Stromal cell of bone marrow (primary cell): Measurements from ENCODE around the gene CGNL1.

ENCODE experiments used
- DNase-seq: peaks from one replicate; pipeline ENCODE4 v3.0.0-alpha.2; 2012; ENCODE audit warnings: low read depth

CGNL1 gene

DNA sequence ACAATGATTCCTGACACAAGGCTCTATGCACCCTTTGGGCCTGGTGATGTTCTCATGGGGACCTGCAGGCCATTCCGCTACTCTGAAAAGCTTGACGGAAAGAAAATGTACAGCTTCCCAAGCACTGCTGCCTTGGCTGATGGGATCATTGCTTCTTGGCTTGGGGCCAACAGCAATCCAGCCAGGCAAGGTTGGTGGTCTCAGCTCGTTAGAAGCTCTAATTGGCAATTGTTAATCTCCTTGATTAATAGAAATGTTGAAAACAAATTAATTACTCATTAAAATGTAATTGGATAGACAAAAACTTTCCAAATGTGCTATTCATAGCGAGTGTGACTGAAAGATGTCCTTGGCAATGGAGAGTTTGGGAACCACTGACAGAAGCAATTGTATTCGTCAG, 199.1 kb downstream of the CGNL1 start:
- no peak for DNase-seq

DNA sequence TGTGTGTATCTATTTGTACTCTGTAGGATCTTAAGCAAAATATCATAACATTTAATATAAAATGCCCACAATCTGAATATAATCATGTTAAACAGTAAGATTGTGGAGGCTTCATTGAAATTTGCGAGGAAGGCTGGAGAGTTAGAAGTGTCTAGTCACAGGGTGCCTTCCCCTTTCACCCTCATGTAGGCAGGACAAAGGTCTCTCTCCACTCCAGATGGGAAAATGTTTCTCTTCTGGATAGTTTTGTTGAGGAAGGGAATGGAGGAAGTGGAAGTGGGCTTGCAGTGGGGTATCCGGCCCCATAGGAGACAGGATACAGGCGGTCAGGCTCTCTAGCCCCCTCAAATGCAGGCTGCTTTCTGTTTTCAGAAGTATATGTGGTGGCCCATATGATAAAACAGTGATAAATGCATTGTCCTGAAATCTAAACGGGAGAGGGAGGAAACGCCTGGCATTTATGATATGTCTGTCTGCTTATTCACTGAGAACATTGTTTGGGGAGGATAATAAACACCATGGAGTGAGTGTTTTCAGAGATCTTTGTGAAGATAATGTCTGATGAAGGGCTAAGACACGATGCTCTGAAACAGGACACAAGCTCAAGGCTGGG, 202.1 kb downstream of the CGNL1 start:
- DNase-seq, result no peak

- DNase-seq, result no peak
Observed at GRCh38 chr15:57580428-57580827, 204.1 kb downstream of the CGNL1 start.

DNA sequence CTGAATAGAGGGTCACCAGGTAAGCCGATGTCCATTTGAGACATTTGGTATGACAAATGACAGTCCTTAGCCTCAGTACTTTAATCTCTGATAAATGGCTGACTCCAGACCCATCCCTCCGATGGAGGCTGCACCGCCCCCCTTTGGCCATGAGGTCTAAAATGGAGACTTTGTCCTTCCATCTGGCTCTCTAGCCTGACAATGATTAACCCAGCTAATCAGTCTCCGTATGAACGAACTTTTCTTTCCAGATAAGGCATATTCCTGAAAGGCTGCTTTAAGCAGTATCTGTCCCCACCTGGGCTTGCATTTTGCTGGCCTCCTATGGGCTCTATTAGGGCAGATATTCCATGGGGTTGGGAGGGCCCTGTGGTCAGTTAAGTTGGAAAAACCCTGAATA, 204.6 kb downstream of the CGNL1 start:
- DNase-seq, result no peak

GRCh38 chr15:57582090-57582489, 205.8 kb downstream of the CGNL1 start:
- DNase-seq, result no peak

GRCh38 chr15:57583282-57583681, 207.0 kb downstream of the CGNL1 start:
- no peak for DNase-seq

DNA sequence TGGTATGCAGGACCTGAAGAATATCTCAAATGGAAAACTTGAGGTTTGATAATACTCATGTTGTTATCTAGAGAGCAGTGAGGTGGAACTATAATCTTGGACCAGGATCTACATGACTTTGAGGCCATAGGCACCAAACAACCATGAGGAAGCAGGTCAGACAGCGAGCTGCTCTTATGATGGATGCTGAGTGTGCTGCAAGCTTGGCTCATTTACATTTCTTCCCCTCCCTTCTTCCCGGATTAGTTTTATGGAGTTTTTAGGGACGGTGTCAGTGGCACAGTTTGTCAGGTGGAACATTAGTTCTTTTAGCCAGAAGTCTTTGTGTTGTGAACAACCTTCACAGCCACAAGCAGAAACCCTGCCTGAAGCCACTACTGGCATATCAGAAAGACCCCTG, 207.4 kb downstream of the CGNL1 start:
- DNase-seq, result no peak

GRCh38 chr15:57586661-57587424, 210.5 kb downstream of the CGNL1 start:
- no peak for DNase-seq

DNA sequence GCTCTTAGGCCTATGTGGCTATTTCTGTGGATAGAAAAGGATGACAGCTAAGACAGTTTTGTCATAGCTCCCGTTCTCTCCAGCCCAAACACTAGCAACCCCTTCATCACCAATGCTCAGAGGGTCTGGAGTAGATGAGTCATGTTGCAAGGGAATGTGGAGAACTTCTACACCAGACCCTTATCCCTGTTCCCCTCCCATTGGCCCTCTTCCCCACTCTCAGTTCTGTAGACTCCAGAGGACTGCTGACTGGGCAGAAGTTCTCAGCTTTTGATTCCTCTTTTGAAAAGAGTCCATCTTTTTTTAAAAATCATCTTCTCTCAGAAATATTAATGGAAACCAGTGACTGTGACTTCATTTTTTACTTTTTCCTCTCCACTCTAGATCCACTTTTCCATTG, 213.0 kb downstream of the CGNL1 start:
- DNase-seq, result no peak

DNA sequence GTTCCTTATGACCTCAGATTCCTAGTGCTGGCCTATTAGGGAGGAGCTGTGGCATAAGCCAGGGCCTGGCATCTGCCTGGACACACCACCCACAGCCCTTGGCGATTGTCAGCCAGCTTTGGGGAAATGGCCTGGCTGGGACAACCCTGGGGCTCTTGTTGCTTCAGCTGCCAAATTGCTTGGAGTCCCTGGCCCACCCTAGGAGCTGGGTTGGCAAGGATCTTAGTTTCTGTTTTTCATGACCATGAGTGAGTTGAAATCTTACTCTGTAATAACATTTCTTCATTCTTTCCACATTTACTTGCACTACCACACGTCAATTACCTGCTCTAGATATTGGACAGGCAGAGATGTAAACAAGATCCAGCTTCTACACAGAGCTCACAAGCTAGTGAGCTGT, 213.4 kb downstream of the CGNL1 start:
- no peak for DNase-seq

GRCh38 chr15:57591237-57591821, 215.0 kb downstream of the CGNL1 start:
- no peak for DNase-seq

DNA sequence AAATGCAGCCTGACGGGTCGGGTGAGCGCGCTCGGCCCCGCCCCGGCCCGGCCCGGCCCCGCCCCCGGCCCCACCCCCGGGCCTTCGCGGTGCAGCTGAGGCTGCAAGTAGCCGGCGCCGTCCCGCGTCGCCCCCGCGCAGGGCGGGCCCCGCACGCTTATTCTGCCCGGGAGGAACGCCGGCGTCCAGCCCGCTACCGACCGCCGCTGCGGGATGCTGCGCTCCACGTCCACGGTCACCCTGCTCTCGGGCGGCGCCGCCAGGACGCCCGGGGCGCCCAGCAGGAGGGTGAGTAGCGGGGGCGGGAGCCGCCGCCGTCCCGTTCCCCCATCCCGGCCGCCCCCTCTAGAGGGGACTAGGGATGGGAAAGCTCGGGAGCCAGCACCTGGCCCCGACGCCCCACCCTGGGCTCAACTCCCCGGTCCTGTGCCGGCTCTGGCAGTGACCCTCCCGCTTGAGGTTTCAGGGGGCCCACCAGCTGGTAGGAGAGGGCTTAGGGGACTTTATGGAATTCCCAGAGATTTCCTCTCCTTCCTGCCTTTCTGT, 215.6 kb downstream of the CGNL1 start, which contains the start of gene MYZAP:
Gene MYZAP (plus strand): TSS at position 83 of the 546 bp plus-strand sequence. CDS start 131 bp downstream, at position 214.
- DNase-seq, result no peak

DNA sequence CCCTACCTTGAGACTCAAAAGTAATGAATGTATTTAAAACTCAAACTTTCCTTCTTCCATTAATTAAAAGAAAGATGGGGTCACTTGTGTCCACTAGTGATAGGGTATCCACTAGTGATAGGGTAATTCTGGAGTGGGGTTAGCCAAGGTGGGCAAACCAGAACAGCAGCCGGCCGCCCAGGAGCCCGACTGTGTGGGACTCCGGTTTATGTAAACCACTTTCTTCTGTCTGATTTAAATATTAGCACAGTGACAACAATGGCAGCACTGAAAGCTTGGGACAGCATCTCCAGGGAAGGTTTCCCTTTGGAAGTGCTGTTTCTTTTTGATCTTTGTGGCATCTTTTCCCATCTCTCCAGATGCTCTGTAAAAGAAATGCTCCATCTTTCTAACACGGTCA, 216.1 kb downstream of the CGNL1 start:
- DNase-seq, result no peak

DNA sequence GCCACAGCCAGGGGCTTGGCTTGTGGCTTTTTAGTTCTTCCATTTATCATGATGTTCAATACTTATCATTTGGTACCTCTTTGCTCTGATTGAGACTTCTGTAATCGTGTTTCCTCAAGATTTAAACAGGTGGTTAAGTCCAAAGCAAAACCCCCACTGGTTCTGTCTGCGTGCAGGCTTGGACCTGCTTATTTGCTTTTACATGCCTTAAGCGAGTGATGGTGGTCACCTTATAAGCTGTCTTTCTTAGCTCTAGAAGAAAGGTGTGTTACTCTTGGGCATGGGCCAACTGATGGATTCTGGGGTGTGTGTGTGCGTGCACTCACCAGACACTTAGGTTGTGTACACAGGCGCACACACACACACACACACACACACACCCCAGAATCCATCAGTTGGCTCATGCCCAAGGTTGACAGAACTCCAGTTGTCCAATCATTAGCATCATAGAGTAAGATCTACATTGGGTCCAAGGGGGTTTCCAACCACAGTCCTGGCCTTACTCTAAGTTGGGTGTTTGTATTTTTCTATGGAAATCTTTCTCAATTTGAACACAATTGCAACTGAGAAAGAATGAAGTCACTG, 216.6 kb downstream of the CGNL1 start:
- DNase-seq, result no peak

GRCh38 chr15:57594479-57594878, 218.2 kb downstream of the CGNL1 start:
- no peak for DNase-seq

DNA sequence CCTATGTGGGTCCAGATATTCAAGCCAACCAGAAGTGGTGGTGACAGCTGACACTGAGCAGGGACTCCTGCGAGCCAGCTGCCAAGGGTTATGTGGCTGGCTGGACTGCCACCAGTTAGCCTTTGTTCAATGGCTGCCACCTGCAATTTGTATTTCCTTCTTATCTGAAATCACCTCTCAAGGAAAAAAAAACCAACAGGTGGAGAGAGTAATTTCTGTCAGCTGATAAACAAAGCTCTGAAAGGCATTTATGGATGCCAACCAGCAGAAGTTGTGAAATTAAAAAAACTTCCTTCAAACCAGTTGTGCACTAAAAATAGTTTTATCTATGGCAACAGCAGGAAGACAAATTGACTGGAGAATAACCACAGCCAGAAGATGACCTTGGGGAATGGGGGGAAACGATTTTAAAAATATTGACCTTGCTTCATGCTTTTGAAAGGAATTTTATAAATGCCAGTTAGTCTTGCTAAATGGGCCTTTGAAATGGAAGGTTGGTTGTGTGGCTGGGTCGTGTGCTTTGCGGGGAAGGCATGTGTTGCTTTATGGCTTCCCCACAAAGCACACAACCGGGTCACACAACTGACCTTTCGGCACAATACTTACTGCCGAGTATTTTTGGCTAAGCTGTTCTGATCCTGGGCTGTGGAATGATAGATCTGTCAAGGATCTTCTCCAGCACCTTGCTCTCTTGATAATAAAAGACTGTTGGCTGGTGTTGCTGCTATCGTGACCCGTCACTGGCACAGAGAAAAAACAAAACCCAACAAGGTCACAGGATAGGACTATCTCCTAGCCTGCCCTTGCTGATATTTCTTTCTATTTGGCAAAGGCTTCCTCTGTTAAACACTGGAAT, 218.9 kb downstream of the CGNL1 start:
- DNase-seq, result peak; percentile 13

DNA sequence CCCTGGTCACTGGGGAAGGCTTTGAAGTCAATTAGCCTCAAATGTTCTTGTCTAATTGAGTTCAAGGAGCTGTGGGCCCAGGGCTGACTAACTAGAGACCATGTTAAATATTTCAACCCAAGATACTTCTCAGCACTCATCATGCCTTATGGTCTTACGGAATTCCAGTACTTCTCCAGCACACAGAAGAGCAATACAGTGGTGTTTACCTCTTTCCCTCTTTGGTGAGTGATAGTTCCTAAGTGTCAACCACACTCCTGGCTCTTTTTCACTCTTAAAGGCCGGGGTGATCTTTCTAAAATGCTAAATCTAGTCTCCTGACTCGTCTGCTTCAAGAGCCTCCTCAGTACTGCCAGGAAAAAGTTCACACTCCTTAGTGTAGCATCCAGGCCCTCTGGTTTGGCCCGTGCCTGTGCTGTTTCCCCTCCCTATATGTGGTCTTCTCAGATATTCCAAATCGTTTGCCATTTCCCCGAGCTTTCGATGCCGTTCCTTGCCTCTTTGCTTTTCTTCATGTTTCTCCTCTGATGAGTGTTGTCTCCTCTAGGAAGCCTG, 220.1 kb downstream of the CGNL1 start:
- no peak for DNase-seq

GRCh38 chr15:57596978-57597377, 220.7 kb downstream of the CGNL1 start:
- DNase-seq, result no peak

- DNase-seq, result no peak
Observed at GRCh38 chr15:57597431-57597830, 221.1 kb downstream of the CGNL1 start.

GRCh38 chr15:57598346-57598745, 222.0 kb downstream of the CGNL1 start:
- DNase-seq, result no peak

- DNase-seq, result no peak
Observed at GRCh38 chr15:57599296-57599810, 223.0 kb downstream of the CGNL1 start.
